SK-N-SH treated with all-trans-retinoic acid at 6 μM for 48 hours (cell line): Measurements from ENCODE around the gene POLR2F.

Experiments used
- ATAC-seq: fragments of 200-7000 bp; cut with Tn5 transposase; 3 replicates; pipeline ENCODE4 v1.9.1; 2020; ENCODE audit warnings: mild to moderate bottlenecking, moderate library complexity
- ARNTL ChIP-seq: fragments of 450-650 bp; formaldehyde crosslinking; IDR thresholded peaks from 2 replicates; pipeline ENCODE4 v1.5.0; 2020; ENCODE audit warnings: low read depth, mild to moderate bottlenecking, moderate library complexity, borderline replicate concordance
- BACH2 ChIP-seq: fragments of 250-450 bp; sonication (Bioruptor Pico); IDR thresholded peaks from 2 replicates; pipeline ENCODE4 v1.9.0; 2021; ENCODE audit warnings: mild to moderate bottlenecking, borderline replicate concordance
- CSDC2 ChIP-seq: fragments of 250-450 bp; sonication (Bioruptor Pico); IDR thresholded peaks from 2 replicates; pipeline ENCODE4 v1.5.0; 2020; ENCODE audit warnings: mild to moderate bottlenecking, moderate library complexity
- ESRRG ChIP-seq: fragments of 250-450 bp; sonication (Bioruptor Pico); IDR thresholded peaks from 2 replicates; pipeline ENCODE4 v1.6.1; 2021; ENCODE audit warnings: mild to moderate bottlenecking
- GLIS3 ChIP-seq: fragments of 250-450 bp; sonication (Bioruptor Pico); IDR thresholded peaks from 2 replicates; pipeline ENCODE4 v1.5.0; 2020; ENCODE audit warnings: mild to moderate bottlenecking, moderate library complexity
- ISL1 ChIP-seq: fragments of 250-450 bp; sonication (Bioruptor Pico); IDR thresholded peaks from 2 replicates; pipeline ENCODE4 v2.1.2; 2022; ENCODE audit warnings: mild to moderate bottlenecking, moderate library complexity
- OSR1 ChIP-seq: fragments of 250-450 bp; sonication (Bioruptor Pico); IDR thresholded peaks from 2 replicates; pipeline ENCODE4 v1.8.0; 2022; ENCODE audit warnings: moderate library complexity, mild to moderate bottlenecking, inconsistent platforms
- PPARA ChIP-seq: fragments of 250-450 bp; sonication (Bioruptor Pico); IDR thresholded peaks from 2 replicates; pipeline ENCODE4 v1.5.0; 2020; ENCODE audit warnings: mild to moderate bottlenecking, borderline replicate concordance
- RARB ChIP-seq: fragments of 250-450 bp; sonication (Bioruptor Pico); IDR thresholded peaks from 2 replicates; pipeline ENCODE4 v1.8.0; 2021; ENCODE audit warnings: mild to moderate bottlenecking, moderate library complexity
- SNAI2 ChIP-seq: fragments of 250-450 bp; sonication (Bioruptor Pico); IDR thresholded peaks from 2 replicates; pipeline ENCODE4 v1.5.0; 2020; ENCODE audit warnings: mild to moderate bottlenecking, moderate library complexity
- TCF4 ChIP-seq: fragments of 250-450 bp; sonication (Bioruptor Pico); IDR thresholded peaks from 2 replicates; pipeline ENCODE4 v1.8.0; 2021; ENCODE audit warnings: mild to moderate bottlenecking, moderate library complexity, borderline replicate concordance
- TOX ChIP-seq: fragments of 250-450 bp; sonication (Bioruptor Pico); IDR thresholded peaks from 2 replicates; pipeline ENCODE4 v1.8.0; 2021; ENCODE audit warnings: mild to moderate bottlenecking, moderate library complexity, borderline replicate concordance
- TSHZ2 ChIP-seq: fragments of 250-450 bp; sonication (Bioruptor Pico); IDR thresholded peaks from 2 replicates; pipeline ENCODE4 v1.5.0; 2020; ENCODE audit warnings: mild to moderate bottlenecking, moderate library complexity
- ZC3H10 ChIP-seq: fragments of 250-450 bp; sonication (Bioruptor Pico); IDR thresholded peaks from 2 replicates; pipeline ENCODE4 v1.5.1; 2021; ENCODE audit warnings: mild to moderate bottlenecking, moderate library complexity
- ZFP3 ChIP-seq: fragments of 250-450 bp; sonication (Bioruptor Pico); IDR thresholded peaks from 2 replicates; pipeline ENCODE4 v1.5.0; 2020; ENCODE audit warnings: mild to moderate bottlenecking, moderate library complexity
- ZFP30 ChIP-seq: fragments of 450-650 bp; formaldehyde crosslinking; IDR thresholded peaks from 2 replicates; pipeline ENCODE4 v1.5.0; 2022; ENCODE audit warnings: mild to moderate bottlenecking, moderate library complexity
- ZNF565 ChIP-seq: fragments of 450-650 bp; formaldehyde crosslinking; conservative IDR thresholded peaks from 2 replicates; pipeline ENCODE4 v1.5.0; 2020; ENCODE audit warnings: low read depth, mild to moderate bottlenecking, moderate library complexity
- ZNF70 ChIP-seq: fragments of 450-650 bp; formaldehyde crosslinking; IDR thresholded peaks from 2 replicates; pipeline ENCODE4 v1.5.0; 2020; ENCODE audit warnings: mild to moderate bottlenecking, moderate library complexity
- ZNF8 ChIP-seq: fragments of 450-650 bp; formaldehyde crosslinking; IDR thresholded peaks from 2 replicates; pipeline ENCODE4 v1.5.0; 2020; ENCODE audit warnings: mild to moderate bottlenecking, moderate library complexity
- TF ChIP-seq, protein P1 (sequence below): fragments of 250-450 bp; sonication (Bioruptor Pico); IDR thresholded peaks from 2 replicates; pipeline ENCODE4 v1.5.1; 2021; ENCODE audit warnings: mild to moderate bottlenecking, moderate library complexity
- TF ChIP-seq, protein P2 (sequence below): fragments of 250-450 bp; sonication (Bioruptor Pico); IDR thresholded peaks from 2 replicates; pipeline ENCODE4 v1.8.0; 2020; ENCODE audit warnings: mild to moderate bottlenecking, moderate library complexity, borderline replicate concordance
- TF ChIP-seq, protein P3 (sequence below): fragments of 250-450 bp; sonication (Bioruptor Pico); IDR thresholded peaks from 2 replicates; pipeline ENCODE4 v1.5.1; 2020; ENCODE audit warnings: low read depth, mild to moderate bottlenecking, moderate library complexity

The POLR2F gene

GRCh38 chr22:37957232-37957631, 3.7 kb downstream of the POLR2F start:
- no peak for ATAC-seq
- TF ChIP-seq GLIS3 (CRISPR knock-in tag) (no peak), SNAI2 (CRISPR knock-in tag) (no peak), ZFP3 (no peak), ZFP30 (CRISPR knock-in tag) (no peak), ESRRG (CRISPR knock-in tag) (no peak), TOX (no peak), BACH2 (CRISPR knock-in tag) (no peak), CSDC2 (CRISPR knock-in tag) (no peak), OSR1 (CRISPR knock-in tag) (no peak), RARB (no peak), TSHZ2 (CRISPR knock-in tag) (no peak), ZNF8 (CRISPR knock-in tag) (no peak), ZNF565 (no peak), ARNTL (no peak)
- TF ChIP-seq, protein P1, sequence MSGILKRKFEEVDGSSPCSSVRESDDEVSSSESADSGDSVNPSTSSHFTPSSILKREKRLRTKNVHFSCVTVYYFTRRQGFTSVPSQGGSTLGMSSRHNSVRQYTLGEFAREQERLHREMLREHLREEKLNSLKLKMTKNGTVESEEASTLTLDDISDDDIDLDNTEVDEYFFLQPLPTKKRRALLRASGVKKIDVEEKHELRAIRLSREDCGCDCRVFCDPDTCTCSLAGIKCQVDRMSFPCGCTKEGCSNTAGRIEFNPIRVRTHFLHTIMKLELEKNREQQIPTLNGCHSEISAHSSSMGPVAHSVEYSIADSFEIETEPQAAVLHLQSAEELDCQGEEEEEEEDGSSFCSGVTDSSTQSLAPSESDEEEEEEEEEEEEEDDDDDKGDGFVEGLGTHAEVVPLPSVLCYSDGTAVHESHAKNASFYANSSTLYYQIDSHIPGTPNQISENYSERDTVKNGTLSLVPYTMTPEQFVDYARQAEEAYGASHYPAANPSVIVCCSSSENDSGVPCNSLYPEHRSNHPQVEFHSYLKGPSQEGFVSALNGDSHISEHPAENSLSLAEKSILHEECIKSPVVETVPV = no peak
- TF ChIP-seq, protein P2, sequence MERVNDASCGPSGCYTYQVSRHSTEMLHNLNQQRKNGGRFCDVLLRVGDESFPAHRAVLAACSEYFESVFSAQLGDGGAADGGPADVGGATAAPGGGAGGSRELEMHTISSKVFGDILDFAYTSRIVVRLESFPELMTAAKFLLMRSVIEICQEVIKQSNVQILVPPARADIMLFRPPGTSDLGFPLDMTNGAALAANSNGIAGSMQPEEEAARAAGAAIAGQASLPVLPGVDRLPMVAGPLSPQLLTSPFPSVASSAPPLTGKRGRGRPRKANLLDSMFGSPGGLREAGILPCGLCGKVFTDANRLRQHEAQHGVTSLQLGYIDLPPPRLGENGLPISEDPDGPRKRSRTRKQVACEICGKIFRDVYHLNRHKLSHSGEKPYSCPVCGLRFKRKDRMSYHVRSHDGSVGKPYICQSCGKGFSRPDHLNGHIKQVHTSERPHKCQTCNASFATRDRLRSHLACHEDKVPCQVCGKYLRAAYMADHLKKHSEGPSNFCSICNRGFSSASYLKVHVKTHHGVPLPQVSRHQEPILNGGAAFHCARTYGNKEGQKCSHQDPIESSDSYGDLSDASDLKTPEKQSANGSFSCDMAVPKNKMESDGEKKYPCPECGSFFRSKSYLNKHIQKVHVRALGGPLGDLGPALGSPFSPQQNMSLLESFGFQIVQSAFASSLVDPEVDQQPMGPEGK (CRISPR knock-in tag) = no peak

GRCh38 chr22:37959231-37959825, 5.8 kb downstream of the POLR2F start:
- no peak for TF ChIP-seq ZNF70 (CRISPR knock-in tag)
- TF ChIP-seq ARNTL = no peak
- TF ChIP-seq SNAI2 (CRISPR knock-in tag) = no peak
- no peak for TF ChIP-seq TSHZ2 (CRISPR knock-in tag)
- no peak for TF ChIP-seq ZNF8 (CRISPR knock-in tag)
- TF ChIP-seq ZC3H10 (CRISPR knock-in tag) = no peak
- TF ChIP-seq TOX = no peak
- TF ChIP-seq OSR1 (CRISPR knock-in tag) = no peak
- TF ChIP-seq CSDC2 (CRISPR knock-in tag) = no peak
- TF ChIP-seq BACH2 (CRISPR knock-in tag) = no peak
- no peak for TF ChIP-seq ISL1 (CRISPR knock-in tag)
- no peak for TF ChIP-seq GLIS3 (CRISPR knock-in tag)
- no peak for TF ChIP-seq ZNF565
- no peak for TF ChIP-seq RARB
- TF ChIP-seq, protein P3, sequence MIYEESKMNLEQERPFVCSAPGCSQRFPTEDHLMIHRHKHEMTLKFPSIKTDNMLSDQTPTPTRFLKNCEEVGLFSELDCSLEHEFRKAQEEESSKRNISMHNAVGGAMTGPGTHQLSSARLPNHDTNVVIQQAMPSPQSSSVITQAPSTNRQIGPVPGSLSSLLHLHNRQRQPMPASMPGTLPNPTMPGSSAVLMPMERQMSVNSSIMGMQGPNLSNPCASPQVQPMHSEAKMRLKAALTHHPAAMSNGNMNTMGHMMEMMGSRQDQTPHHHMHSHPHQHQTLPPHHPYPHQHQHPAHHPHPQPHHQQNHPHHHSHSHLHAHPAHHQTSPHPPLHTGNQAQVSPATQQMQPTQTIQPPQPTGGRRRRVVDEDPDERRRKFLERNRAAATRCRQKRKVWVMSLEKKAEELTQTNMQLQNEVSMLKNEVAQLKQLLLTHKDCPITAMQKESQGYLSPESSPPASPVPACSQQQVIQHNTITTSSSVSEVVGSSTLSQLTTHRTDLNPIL (CRISPR knock-in tag) = no peak
- TF ChIP-seq TCF4 = no peak
- no peak for TF ChIP-seq PPARA (CRISPR knock-in tag)
- no peak for TF ChIP-seq ESRRG (CRISPR knock-in tag)
- ATAC-seq = no peak
